Measurements from ENCODE around the gene IL36B.

Gene IL36B

DNA sequence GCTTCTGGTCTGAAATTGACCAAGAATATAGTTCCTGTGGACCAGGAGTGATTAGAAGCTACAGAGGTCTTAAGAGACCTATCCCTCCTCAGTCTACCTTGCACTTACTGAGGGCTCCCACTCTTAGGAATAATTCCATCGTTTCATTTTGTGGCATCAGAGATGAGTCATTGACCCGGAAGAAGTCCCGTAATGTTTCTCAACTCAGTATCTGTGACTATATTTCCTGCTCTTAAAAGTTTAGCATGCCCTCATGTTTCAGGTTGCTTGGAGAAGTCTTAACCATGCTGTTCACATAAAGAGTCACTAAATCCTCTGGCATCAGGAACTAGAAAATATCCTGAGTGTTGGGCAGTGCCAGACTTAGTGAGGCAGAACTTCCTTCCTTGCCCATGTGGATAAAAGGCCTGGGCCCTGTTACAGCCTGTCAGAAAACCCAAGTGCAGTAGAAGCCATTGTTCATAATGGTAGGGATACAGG lies 47.6 kb downstream of the IL36B start, which contains the start of gene IL36A:
IL36A (plus strand) TSS at position 430 of the 480 bp plus-strand sequence. CDS start 413 bp downstream, outside the sequence.
- DNase-seq: no peak

GRCh38 chr2:113002677-113003076 lies 50.0 kb downstream of the IL36B start:
- no peak for DNase-seq

DNA sequence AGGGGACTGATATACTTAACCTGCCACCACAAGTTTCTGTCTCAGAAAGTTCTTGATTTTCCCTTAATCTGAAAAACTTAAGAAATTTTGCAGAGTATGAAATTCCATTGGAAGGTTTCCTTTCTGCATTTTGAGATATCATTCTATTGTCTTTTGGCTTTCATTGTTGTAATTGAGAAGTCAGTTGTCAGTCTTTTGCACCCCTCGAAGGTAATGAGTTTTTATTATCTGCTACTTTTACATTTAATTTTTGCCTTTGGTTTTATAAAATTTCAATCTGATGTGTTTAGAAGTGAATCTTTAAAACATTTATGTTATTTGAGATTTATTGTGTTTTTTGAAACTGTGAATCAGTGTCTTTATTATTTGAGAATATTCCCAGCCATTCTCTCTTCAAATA lies 52.2 kb downstream of the IL36B start:
- DNase-seq: no peak

DNA sequence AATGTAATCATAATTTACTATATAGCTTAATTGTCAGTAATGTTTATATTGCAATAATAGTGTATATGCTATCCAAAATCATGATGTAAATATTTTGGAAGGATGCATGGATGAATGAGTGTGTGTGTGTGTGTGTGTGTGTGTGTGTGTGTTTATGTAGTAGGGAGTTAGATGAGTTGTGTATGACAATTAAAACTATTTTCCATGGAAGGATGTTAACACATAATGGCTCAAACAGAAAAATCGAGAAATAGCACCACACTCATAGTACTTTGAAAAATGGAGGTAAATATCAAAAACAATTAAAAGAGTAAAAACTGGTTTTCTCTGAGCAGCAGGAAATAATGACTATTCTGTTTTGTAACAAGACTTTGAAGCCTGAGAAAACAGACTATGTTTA lies 55.5 kb downstream of the IL36B start:
- DNase-seq: no peak

DNA sequence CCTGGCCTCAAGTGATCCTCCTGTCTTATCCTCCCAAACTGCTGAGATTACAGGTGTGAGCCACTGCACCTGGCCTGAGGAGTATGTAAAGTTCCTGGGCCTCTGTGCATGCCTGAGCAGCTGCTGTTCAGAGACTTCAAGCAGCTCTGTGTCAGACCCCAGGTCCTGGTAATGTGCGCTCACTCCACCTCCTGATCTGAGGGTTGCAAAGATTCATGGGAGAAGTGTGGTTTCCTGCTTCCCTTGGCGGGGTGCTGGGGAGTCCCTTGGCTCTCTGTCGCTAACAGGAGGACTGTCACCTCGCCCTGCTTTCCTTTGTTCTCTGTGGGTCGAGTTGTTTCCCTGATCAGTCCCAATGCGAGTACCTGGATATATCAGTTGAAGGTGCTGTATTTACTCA lies 56.0 kb downstream of the IL36B start:
- DNase-seq: no peak

GRCh38 chr2:112995346-112995920 lies 57.2 kb downstream of the IL36B start:
- no peak for DNase-seq

DNA sequence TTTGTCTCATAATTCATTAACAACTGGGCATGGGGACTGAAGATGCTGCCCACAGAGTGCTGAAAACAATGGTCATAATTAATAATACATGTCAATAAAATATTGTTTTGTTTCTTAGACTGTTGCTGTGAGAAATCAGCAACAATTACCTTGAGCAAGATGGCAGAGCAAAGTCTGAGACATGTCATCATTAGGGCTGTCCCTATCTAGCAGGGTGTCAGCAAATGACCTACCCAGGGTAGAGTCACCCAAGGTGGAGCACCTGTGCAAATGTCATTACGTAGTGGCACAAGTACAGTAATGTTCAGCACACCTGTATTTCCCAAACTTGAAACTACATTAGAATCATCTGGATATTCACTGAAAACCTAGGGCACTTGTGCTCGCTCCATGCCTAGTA lies 58.0 kb downstream of the IL36B start:
- no peak for DNase-seq

DNA sequence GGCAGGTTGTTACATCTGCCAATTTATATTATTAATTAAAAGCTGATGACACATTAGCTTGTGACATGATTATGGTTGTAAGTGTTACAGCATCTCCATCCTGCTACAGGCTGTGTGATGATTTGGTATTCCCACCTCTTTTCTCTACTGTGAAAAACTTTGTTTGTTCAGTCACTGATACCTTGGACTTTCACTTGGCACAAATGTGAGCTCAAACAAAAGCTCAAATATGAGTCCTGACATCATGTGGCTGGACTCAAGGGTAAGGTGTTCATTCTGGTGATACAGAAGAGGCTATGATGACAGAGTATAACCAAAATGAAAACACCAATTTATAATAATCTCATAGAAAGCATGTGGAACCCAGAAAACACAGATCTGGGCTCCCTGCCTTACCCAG lies 58.8 kb downstream of the IL36B start:
- no peak for DNase-seq

DNA sequence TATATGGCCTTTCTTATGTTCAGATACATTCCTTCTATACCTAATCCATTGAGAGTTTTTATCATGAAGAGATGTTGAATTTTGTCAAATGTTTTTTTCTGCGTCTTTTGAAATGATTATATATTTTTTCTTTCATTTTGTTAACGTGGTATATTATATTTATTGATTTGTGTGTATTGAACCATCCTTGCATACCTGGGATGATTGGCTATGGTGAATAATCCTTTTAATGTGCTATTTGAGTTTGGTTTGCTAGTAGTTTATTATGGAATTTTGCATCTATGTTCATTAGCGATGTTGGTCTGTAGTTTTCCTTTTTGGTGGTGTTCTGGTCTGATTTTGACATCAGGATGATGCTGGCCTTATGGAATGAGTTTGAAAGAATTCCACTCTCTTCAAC lies 63.1 kb downstream of the IL36B start:
- no peak for DNase-seq

GRCh38 chr2:112985090-112985489 lies 67.6 kb downstream of the IL36B start:
- no peak for DNase-seq

GRCh38 chr2:112980537-112980936 lies 72.1 kb downstream of the IL36B start:
- DNase-seq: no peak

- DNase-seq: no peak
These were observed 72.9 kb downstream of the IL36B start for GRCh38 chr2:112979731-112980130.

- DNase-seq: no peak
These were observed 75.1 kb downstream of the IL36B start, which contains the start of gene IL36G for GRCh38 chr2:112977559-112978056. IL36G (plus strand) TSS chr2:112978006; CDS start chr2:112978639, 633 bp downstream.
